Fibroblast of skin of left quadriceps (primary cell): ENCODE measurements around the gene ANKRD44.

Source experiments
- DNase-seq, 2 experiments: peaks; one replicate each; pipeline ENCODE4 v3.0.0-alpha.2; 2013; ENCODE audit warnings: low read depth in 2 of 2

ANKRD44 gene

GRCh38 chr2:197237291-197238042 lies 73.1 kb downstream of the ANKRD44 start:
- DNase-seq, result no peak

- no peak for DNase-seq
Measured at GRCh38 chr2:197236816-197237215, 73.8 kb downstream of the ANKRD44 start.

- no peak for DNase-seq
Measured at GRCh38 chr2:197236159-197236558, 74.4 kb downstream of the ANKRD44 start.

- DNase-seq, result no peak
Measured at GRCh38 chr2:197235711-197236110, 74.9 kb downstream of the ANKRD44 start.

- no peak for DNase-seq
Measured at GRCh38 chr2:197234671-197235191, 75.8 kb downstream of the ANKRD44 start.

GRCh38 chr2:197233473-197233872 lies 77.1 kb downstream of the ANKRD44 start:
- DNase-seq, result no peak

GRCh38 chr2:197232010-197232409 lies 78.6 kb downstream of the ANKRD44 start:
- no peak for DNase-seq

- DNase-seq, result peak in 1 of 2 experiments; percentile 22
Measured at GRCh38 chr2:197229509-197230443, 80.8 kb downstream of the ANKRD44 start.

GRCh38 chr2:197223451-197223850 lies 87.1 kb downstream of the ANKRD44 start:
- no peak for DNase-seq

GRCh38 chr2:197219636-197220035 lies 90.9 kb downstream of the ANKRD44 start:
- no peak for DNase-seq

GRCh38 chr2:197217541-197217940 lies 93.0 kb downstream of the ANKRD44 start:
- DNase-seq, result no peak

- DNase-seq, result no peak
Measured at GRCh38 chr2:197216361-197216979, 94.1 kb downstream of the ANKRD44 start.

- no peak for DNase-seq
Measured at GRCh38 chr2:197215748-197216360, 94.7 kb downstream of the ANKRD44 start.

- DNase-seq, result no peak
Measured at GRCh38 chr2:197212344-197213262, 98.0 kb downstream of the ANKRD44 start.

GRCh38 chr2:197211881-197212342 lies 98.7 kb downstream of the ANKRD44 start:
- DNase-seq, result no peak

GRCh38 chr2:197210430-197210829 lies 100.2 kb downstream of the ANKRD44 start:
- no peak for DNase-seq

- no peak for DNase-seq
Measured at GRCh38 chr2:197209742-197210408, 100.7 kb downstream of the ANKRD44 start.

GRCh38 chr2:197209246-197209645 lies 101.3 kb downstream of the ANKRD44 start:
- no peak for DNase-seq

GRCh38 chr2:197208841-197209240 lies 101.7 kb downstream of the ANKRD44 start:
- no peak for DNase-seq

GRCh38 chr2:197208024-197208423 lies 102.6 kb downstream of the ANKRD44 start:
- no peak for DNase-seq
